Activated CD4-positive, CD25-positive, alpha-beta regulatory T cell (primary cell): Measurements from ENCODE around the gene GGACT.
A peak's percentile ranks its signal among the peaks of the same experiment; 100 is the strongest.
"Not testable (repeated sequence)": the region's sequence is repeated elsewhere in the genome, so short reads cannot be mapped to it uniquely, and the experiment has no call there.

Source experiments
- DNase-seq, 4 experiments: peaks; one replicate each; lab custom pipeline; 2025; lab: John Stamatoyannopoulos, UW

GGACT gene

GRCh38 chr13:100588331-100589177 lies at the start of gene GGACT:
GGACT (minus strand) TSS chr13:100588789; CDS start chr13:100532591, 56,198 bp downstream.
- DNase-seq, result peak; percentile 70 to 88 (median 79)

- no peak for DNase-seq
Observed at GRCh38 chr13:100637796-100638195, 49.2 kb upstream of the GGACT start.

- DNase-seq, result no peak
Observed at GRCh38 chr13:100637380-100637779, 48.8 kb upstream of the GGACT start.

- DNase-seq, result no peak
Observed at GRCh38 chr13:100636441-100636840, 47.9 kb upstream of the GGACT start.

- no peak for DNase-seq
Observed at GRCh38 chr13:100636004-100636403, 47.4 kb upstream of the GGACT start.

- no peak for DNase-seq
Observed at GRCh38 chr13:100634696-100635095, 46.1 kb upstream of the GGACT start.

- no peak for DNase-seq
Observed at GRCh38 chr13:100633461-100633860, 44.9 kb upstream of the GGACT start.

- DNase-seq, result no peak
Observed at GRCh38 chr13:100630555-100630954, 42.0 kb upstream of the GGACT start.

GRCh38 chr13:100627120-100627519 lies 38.5 kb upstream of the GGACT start:
- DNase-seq, result no peak

GRCh38 chr13:100625447-100625846 lies 36.9 kb upstream of the GGACT start:
- DNase-seq, result no peak

GRCh38 chr13:100620792-100621191 lies 32.2 kb upstream of the GGACT start:
- DNase-seq, result no peak

- DNase-seq, result no peak
Observed at GRCh38 chr13:100619940-100620339, 31.4 kb upstream of the GGACT start.

- not testable (repeated sequence) for DNase-seq
Observed at GRCh38 chr13:100618897-100619296, 30.3 kb upstream of the GGACT start.

GRCh38 chr13:100613031-100613430 lies 24.4 kb upstream of the GGACT start:
- DNase-seq, result no peak

- no peak for DNase-seq
Observed at GRCh38 chr13:100611678-100612492, 23.3 kb upstream of the GGACT start.

- DNase-seq, result no peak
Observed at GRCh38 chr13:100610391-100611347, 22.1 kb upstream of the GGACT start.

- no peak for DNase-seq
Observed at GRCh38 chr13:100608906-100609305, 20.3 kb upstream of the GGACT start.

GRCh38 chr13:100608489-100608888 lies 19.9 kb upstream of the GGACT start:
- DNase-seq, result no peak

- no peak for DNase-seq
Observed at GRCh38 chr13:100604918-100605710, 16.5 kb upstream of the GGACT start.

- no peak for DNase-seq
Observed at GRCh38 chr13:100602493-100603111, 14.0 kb upstream of the GGACT start.

GRCh38 chr13:100601716-100602115 lies 13.1 kb upstream of the GGACT start:
- DNase-seq, result no peak
